ENCODE data around the gene CA12. TPM values are rescaled to one million over a fixed set of nuclear protein-coding genes. Genes with fewer than 3 reads are reported as not detected.
A peak's percentile ranks its signal among the peaks of the same experiment; 100 is the strongest.

Gene CA12
- total and polyA plus RNA-seq, 2 experiments from 2014 or later, result 0.03 TPM; not detected in 1

DNA sequence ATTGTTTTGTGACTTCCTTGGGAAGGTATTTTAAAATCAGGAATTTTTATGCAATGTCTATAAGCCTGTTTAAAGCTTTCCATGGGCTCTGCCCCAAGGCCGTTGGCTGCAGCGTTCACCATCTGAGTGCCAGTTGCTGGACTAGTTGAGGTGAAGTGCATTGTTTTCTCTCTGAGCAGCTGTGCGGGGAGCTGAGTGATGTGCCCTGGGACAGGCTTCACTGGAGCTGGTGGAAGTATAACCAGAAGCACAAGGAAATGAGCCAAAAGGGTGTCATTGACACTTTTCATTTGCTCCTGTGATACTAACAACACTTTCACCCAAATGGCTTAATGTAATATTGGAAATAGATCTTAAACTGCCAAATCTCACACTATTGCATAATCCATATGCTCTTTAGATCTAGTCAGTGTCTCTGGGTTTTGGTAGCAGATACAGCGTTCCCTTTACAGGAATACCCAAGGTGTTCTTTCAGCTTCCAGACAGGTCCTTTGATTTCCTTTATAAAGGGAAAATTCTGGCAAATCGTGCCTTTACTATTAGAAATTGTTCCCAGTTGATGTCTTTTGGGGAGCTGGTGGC, 75.1 kb downstream of the CA12 start:
- no peaks in the 10 kb centered on the region for H3K27me3 ChIP-seq
- no peak for DNase-seq (ENCODE audit: low read depth in 1 of 2, low spot score in 1 of 2)
- H3K27ac ChIP-seq, result no peak overlapping the region
- no peaks in the 10 kb centered on the region for H3K36me3 ChIP-seq
- TF ChIP-seq, protein P1, sequence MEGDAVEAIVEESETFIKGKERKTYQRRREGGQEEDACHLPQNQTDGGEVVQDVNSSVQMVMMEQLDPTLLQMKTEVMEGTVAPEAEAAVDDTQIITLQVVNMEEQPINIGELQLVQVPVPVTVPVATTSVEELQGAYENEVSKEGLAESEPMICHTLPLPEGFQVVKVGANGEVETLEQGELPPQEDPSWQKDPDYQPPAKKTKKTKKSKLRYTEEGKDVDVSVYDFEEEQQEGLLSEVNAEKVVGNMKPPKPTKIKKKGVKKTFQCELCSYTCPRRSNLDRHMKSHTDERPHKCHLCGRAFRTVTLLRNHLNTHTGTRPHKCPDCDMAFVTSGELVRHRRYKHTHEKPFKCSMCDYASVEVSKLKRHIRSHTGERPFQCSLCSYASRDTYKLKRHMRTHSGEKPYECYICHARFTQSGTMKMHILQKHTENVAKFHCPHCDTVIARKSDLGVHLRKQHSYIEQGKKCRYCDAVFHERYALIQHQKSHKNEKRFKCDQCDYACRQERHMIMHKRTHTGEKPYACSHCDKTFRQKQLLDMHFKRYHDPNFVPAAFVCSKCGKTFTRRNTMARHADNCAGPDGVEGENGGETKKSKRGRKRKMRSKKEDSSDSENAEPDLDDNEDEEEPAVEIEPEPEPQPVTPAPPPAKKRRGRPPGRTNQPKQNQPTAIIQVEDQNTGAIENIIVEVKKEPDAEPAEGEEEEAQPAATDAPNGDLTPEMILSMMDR (IDR thresholded peaks at IDR 0.05; ENCODE audit: low read depth, low read length), result no peak
- no peaks in the 10 kb centered on the region for H3K9me3 ChIP-seq (ENCODE audit: low read depth)
- no peaks in the 10 kb centered on the region for H3K4me1 ChIP-seq (ENCODE audit: low read depth)
- no peak overlapping the region for H3K4me3 ChIP-seq

GRCh38 chr15:63305260-63305659, 76.4 kb downstream of the CA12 start:
- Histone ChIP-seq H3K4me1 (ENCODE audit: low read depth) (no peaks in the 10 kb centered on the region), H3K27ac (no peak overlapping the region), H3K36me3 (no peaks in the 10 kb centered on the region), H3K4me3 (no peak overlapping the region), H3K27me3 (no peaks in the 10 kb centered on the region), H3K9me3 (ENCODE audit: low read depth) (no peaks in the 10 kb centered on the region)
- TF ChIP-seq, protein P1 (IDR thresholded peaks at IDR 0.05; ENCODE audit: low read depth, low read length), result no peak
- no peak for DNase-seq (ENCODE audit: low read depth in 1 of 2, low spot score in 1 of 2)

- no peak overlapping the region for H3K4me3 ChIP-seq
- no peaks in the 10 kb centered on the region for H3K9me3 ChIP-seq (ENCODE audit: low read depth)
- no peaks in the 10 kb centered on the region for H3K27me3 ChIP-seq
- H3K36me3 ChIP-seq, result no peaks in the 10 kb centered on the region
- no peak overlapping the region for H3K27ac ChIP-seq
- TF ChIP-seq, protein P1 (IDR thresholded peaks at IDR 0.05; ENCODE audit: low read depth, low read length), result no peak
- no peak for DNase-seq (ENCODE audit: low read depth in 1 of 2, low spot score in 1 of 2)
- no peaks in the 10 kb centered on the region for H3K4me1 ChIP-seq (ENCODE audit: low read depth)
Observed at GRCh38 chr15:63301088-63301487, 80.6 kb downstream of the CA12 start.

GRCh38 chr15:63299943-63300575, 81.6 kb downstream of the CA12 start:
- no peaks in the 10 kb centered on the region for H3K9me3 ChIP-seq (ENCODE audit: low read depth)
- H3K4me1 ChIP-seq (ENCODE audit: low read depth), result no peaks in the 10 kb centered on the region
- no peak overlapping the region for H3K4me3 ChIP-seq
- no peaks in the 10 kb centered on the region for H3K27me3 ChIP-seq
- H3K27ac ChIP-seq, result no peak overlapping the region
- H3K36me3 ChIP-seq, result no peaks in the 10 kb centered on the region
- no peak for DNase-seq (ENCODE audit: low read depth in 1 of 2, low spot score in 1 of 2)
- TF ChIP-seq, protein P1 (IDR thresholded peaks at IDR 0.05; ENCODE audit: low read depth, low read length), result no peak

- TF ChIP-seq, protein P1 (IDR thresholded peaks at IDR 0.05; ENCODE audit: low read depth, low read length), result no peak
- H3K9me3 ChIP-seq (ENCODE audit: low read depth), result no peaks in the 10 kb centered on the region
- peak in 1 of 2 donors; percentile 30 for DNase-seq (ENCODE audit: low read depth in 1 of 2, low spot score in 1 of 2)
- H3K27ac ChIP-seq, result no peak overlapping the region
- no peak overlapping the region for H3K4me3 ChIP-seq
- no peaks in the 10 kb centered on the region for H3K27me3 ChIP-seq
- H3K4me1 ChIP-seq (ENCODE audit: low read depth), result no peaks in the 10 kb centered on the region
- no peaks in the 10 kb centered on the region for H3K36me3 ChIP-seq
Observed at GRCh38 chr15:63296195-63296594, 85.5 kb downstream of the CA12 start.

All from cardiac muscle cell (in vitro differentiated cells and primary cell).